ENCODE measurements around the gene SPDEF. TPM values are rescaled to one million over a fixed set of nuclear protein-coding genes. Genes with fewer than 3 reads are reported as not detected.

The SPDEF gene
- polyA plus RNA-seq, 2 of the 4 experiments (the other 2 are of a cell fraction) = 4.3 to 5.4 TPM

DNA sequence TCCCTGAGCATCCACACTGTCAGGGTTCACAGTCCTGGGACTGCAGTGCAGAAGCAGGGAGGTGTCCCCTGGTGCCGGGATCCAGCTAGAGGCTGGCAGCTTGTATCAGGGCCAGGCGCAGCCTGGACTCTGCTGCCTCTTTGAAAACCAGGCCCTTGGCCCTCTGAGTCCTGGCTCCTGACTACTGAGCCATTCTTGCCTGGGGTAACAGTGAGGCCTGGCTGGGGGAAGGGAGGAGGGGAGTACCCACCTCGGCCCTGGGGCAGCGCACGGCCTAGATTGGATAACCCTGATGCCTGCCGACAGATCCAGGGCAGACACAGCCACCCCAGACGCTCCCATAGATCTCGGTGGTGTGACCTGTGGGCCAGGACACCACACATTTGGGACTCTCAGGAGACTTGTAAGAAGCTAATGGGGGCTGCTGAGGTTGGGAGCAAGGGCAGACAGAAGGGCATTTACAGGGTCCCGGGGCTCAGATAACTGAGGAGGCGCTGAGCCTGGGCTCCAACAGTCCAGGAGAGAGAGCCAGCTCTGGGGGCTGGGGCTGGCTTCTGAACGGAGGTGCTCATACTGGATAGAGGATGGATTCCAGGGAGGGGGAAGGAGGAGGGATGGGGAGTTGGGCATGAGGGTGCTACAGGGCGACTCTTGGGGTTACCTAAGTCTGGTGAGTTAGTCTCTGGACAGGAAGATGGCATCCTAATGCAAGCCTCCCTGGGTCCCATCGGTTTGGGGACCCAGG, 30.5 kb downstream of the SPDEF start (continued):
- TF ChIP-seq, protein P1, sequence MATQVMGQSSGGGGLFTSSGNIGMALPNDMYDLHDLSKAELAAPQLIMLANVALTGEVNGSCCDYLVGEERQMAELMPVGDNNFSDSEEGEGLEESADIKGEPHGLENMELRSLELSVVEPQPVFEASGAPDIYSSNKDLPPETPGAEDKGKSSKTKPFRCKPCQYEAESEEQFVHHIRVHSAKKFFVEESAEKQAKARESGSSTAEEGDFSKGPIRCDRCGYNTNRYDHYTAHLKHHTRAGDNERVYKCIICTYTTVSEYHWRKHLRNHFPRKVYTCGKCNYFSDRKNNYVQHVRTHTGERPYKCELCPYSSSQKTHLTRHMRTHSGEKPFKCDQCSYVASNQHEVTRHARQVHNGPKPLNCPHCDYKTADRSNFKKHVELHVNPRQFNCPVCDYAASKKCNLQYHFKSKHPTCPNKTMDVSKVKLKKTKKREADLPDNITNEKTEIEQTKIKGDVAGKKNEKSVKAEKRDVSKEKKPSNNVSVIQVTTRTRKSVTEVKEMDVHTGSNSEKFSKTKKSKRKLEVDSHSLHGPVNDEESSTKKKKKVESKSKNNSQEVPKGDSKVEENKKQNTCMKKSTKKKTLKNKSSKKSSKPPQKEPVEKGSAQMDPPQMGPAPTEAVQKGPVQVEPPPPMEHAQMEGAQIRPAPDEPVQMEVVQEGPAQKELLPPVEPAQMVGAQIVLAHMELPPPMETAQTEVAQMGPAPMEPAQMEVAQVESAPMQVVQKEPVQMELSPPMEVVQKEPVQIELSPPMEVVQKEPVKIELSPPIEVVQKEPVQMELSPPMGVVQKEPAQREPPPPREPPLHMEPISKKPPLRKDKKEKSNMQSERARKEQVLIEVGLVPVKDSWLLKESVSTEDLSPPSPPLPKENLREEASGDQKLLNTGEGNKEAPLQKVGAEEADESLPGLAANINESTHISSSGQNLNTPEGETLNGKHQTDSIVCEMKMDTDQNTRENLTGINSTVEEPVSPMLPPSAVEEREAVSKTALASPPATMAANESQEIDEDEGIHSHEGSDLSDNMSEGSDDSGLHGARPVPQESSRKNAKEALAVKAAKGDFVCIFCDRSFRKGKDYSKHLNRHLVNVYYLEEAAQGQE (IDR thresholded peaks at IDR 0.05) = no peak
- TF ChIP-seq ESRRA (IDR thresholded peaks at IDR 0.05; ENCODE audit: borderline replicate concordance, low read length) = no peak

GRCh38 chr6:34524971-34525370, 31.2 kb downstream of the SPDEF start:
- 73% methylated on average over 5 of the region's 5 CpGs for WGBS (ENCODE audit: missing lambda C conversion rate)
- no peak overlapping the region for H3K4me2 ChIP-seq
- DNase-seq (ENCODE audit: low read depth in 1 of 2, low spot score in 1 of 2) (no peak), ATAC-seq (no peak), FAIRE-seq (no peak)
- peaks cover 19% of the 10 kb centered on the region for H3K4me1 ChIP-seq
- no peaks in the 10 kb centered on the region for H3K9me3 ChIP-seq
- CTCF ChIA-PET = interaction anchor here (4.1 kb wide), 1 partner anchor 85 kb away, joined by 33 read pairs; no protein-coding TSS in a partner anchor
- TF ChIP-seq FOSL2 (IDR thresholded peaks at IDR 0.05) = no peak
- no peak for TF ChIP-seq FOSL2 (CRISPR knock-in tag; IDR thresholded peaks at IDR 0.05)
- TF ChIP-seq CBX8 (IDR thresholded peaks at IDR 0.05) = no peak
- TF ChIP-seq SMC3 (IDR thresholded peaks at IDR 0.05) = no peak
- no peak for TF ChIP-seq BHLHE40 (IDR thresholded peaks at IDR 0.05; ENCODE audit: low read depth, low read length)
- no peak for TF ChIP-seq HOXB13 (CRISPR knock-in tag; IDR thresholded peaks at IDR 0.05; ENCODE audit: low read depth)
- TF ChIP-seq KDM5A (IDR thresholded peaks at IDR 0.05) = no peak
- TF ChIP-seq KDM1A (IDR thresholded peaks at IDR 0.05; ENCODE audit: low read depth) = no peak
- no peak for TF ChIP-seq NPAS2 (CRISPR knock-in tag; IDR thresholded peaks at IDR 0.05; ENCODE audit: borderline replicate concordance)
- no peak for TF ChIP-seq CEBPB (IDR thresholded peaks at IDR 0.05)
- TF ChIP-seq RAD21 (conservative IDR thresholded peaks at IDR 0.05 in 1 of 2, IDR thresholded peaks at IDR 0.05 in 1 of 2) = no peak
- POLR2A ChIA-PET = no interaction called here
- no peak overlapping the region for H3K4me3 ChIP-seq
- H3K27ac ChIP-seq = no peak overlapping the region

DNA sequence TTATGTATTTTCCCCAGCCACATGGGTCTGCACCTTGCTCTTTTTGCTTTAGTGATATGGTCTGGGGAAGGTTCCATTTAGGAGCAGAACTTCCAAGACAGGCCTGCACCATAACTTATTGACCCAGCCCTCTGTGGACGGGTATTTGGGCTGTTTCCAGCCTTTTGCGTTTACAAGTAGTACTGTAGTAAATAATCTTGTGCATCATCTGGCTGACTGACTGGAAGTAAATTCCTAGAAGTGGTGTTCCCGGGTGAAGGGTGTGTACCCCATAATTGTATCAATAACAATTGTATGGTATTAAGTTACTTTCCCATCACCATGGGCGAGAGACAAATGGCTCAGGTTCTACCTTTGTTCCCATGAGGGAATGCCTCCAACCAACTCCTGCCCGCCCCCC, 31.6 kb downstream of the SPDEF start:
- Histone ChIP-seq H3K4me2 (no peak overlapping the region), H3K9me3 (no peaks in the 10 kb centered on the region), H3K27ac (no peak overlapping the region), H3K4me3 (no peak overlapping the region), H3K4me1 (peaks cover 14% of the 10 kb centered on the region)
- CTCF ChIA-PET = interaction anchor here (0.6 to 4.1 kb wide), 3 partner anchors 85 to 887 kb away, joined by 3 to 33 read pairs (median 3); no protein-coding TSS in a partner anchor
- FAIRE-seq (no peak), DNase-seq (ENCODE audit: low read depth in 1 of 2, low spot score in 1 of 2) (no peak), ATAC-seq (no peak)
- POLR2A ChIA-PET = no interaction called here
- WGBS (ENCODE audit: missing lambda C conversion rate) = 60% methylated on average over 5 of the region's 5 CpGs
- TF ChIP-seq RCOR1 (IDR thresholded peaks at IDR 0.05; ENCODE audit: low read depth, low read length) (no peak), POLR2A (IDR thresholded peaks at IDR 0.05; ENCODE audit: low read length) (no peak), HOXA7 (CRISPR knock-in tag; IDR thresholded peaks at IDR 0.05) (no peak), EP300 (IDR thresholded peaks at IDR 0.05) (no peak), E2F6 (IDR thresholded peaks at IDR 0.05; ENCODE audit: borderline replicate concordance, low read depth) (no peak), BHLHE40 (IDR thresholded peaks at IDR 0.05; ENCODE audit: low read depth, low read length) (no peak), ZFP36 (IDR thresholded peaks at IDR 0.05; ENCODE audit: borderline replicate concordance, partially characterized antibody) (no peak), TFCP2L1 (CRISPR knock-in tag; IDR thresholded peaks at IDR 0.05) (no peak), FOSL2 (IDR thresholded peaks at IDR 0.05) (no peak), FOSL2 (CRISPR knock-in tag; IDR thresholded peaks at IDR 0.05) (no peak), MAZ (IDR thresholded peaks at IDR 0.05; ENCODE audit: borderline replicate concordance, low read depth, low read length) (no peak), PHF8 (IDR thresholded peaks at IDR 0.05; ENCODE audit: borderline replicate concordance, low read depth) (no peak), JUN (IDR thresholded peaks at IDR 0.05) (no peak), EHMT2 (IDR thresholded peaks at IDR 0.05; ENCODE audit: low read depth) (no peak), ESRRA (IDR thresholded peaks at IDR 0.05; ENCODE audit: borderline replicate concordance, low read length) (no peak)
- TF ChIP-seq, protein P2, sequence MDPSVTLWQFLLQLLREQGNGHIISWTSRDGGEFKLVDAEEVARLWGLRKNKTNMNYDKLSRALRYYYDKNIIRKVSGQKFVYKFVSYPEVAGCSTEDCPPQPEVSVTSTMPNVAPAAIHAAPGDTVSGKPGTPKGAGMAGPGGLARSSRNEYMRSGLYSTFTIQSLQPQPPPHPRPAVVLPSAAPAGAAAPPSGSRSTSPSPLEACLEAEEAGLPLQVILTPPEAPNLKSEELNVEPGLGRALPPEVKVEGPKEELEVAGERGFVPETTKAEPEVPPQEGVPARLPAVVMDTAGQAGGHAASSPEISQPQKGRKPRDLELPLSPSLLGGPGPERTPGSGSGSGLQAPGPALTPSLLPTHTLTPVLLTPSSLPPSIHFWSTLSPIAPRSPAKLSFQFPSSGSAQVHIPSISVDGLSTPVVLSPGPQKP (IDR thresholded peaks at IDR 0.05; ENCODE audit: low read depth, low read length) = no peak
- TF ChIP-seq, protein P1 (IDR thresholded peaks at IDR 0.05) = no peak
- TF ChIP-seq, protein P3, sequence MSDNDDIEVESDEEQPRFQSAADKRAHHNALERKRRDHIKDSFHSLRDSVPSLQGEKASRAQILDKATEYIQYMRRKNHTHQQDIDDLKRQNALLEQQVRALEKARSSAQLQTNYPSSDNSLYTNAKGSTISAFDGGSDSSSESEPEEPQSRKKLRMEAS (IDR thresholded peaks at IDR 0.05) = no peak

All from A549 (cell line).